ENCODE results near the gene SLC6A6. TPM values are rescaled to one million over a fixed set of nuclear protein-coding genes. Genes with fewer than 3 reads are reported as not detected.

SLC6A6 gene
- total and polyA plus RNA-seq, 2 experiments from 2014 or later, result 27.5 to 150 TPM

- no peaks in the 10 kb centered on the region for H3K79me2 ChIP-seq (replicated peaks; ENCODE audit: insufficient read depth)
- DNase-seq (ENCODE audit: low spot score) (no peak), ATAC-seq (no peak)
- no peak overlapping the region for H2AFZ ChIP-seq
- Mint-ChIP-seq H3K27me3 (ENCODE audit: insufficient read depth, low read depth, poor library complexity) (peaks cover 11% of the 10 kb centered on the region), H3K4me1 (peaks cover 7% of the 10 kb centered on the region), H3K36me3 (ENCODE audit: low read depth) (peaks cover 5% of the 10 kb centered on the region), H3K4me3 (no peak overlapping the region), H3K9me3 (peaks cover 4% of the 10 kb centered on the region), H3K27ac (no peak overlapping the region)
- no peak overlapping the region for H3K4me2 ChIP-seq
- H3K4me3 ChIP-seq, result no peak overlapping the region
- TF ChIP-seq ZNF114 (CRISPR knock-in tag; IDR thresholded peaks at IDR 0.05) (no peak), JUNB (IDR thresholded peaks at IDR 0.05; ENCODE audit: unreplicated experiment) (no peak), NANOG (IDR thresholded peaks at IDR 0.05; ENCODE audit: borderline replicate concordance) (no peak), CTCF (conservative IDR thresholded peaks at IDR 0.05; ENCODE audit: low read depth in 2 of 2) (no peak), EZH2phosphoT487 (IDR thresholded peaks at IDR 0.05; ENCODE audit: unreplicated experiment) (no peak), ZNF462 (CRISPR knock-in tag; IDR thresholded peaks at IDR 0.05) (no peak), ETS1 (IDR thresholded peaks at IDR 0.05) (no peak), POLR2AphosphoS5 (IDR thresholded peaks at IDR 0.05; ENCODE audit: low read depth) (no peak), STAT1 (IDR thresholded peaks at IDR 0.05; ENCODE audit: unreplicated experiment) (no peak), EZH2 (IDR thresholded peaks at IDR 0.05; ENCODE audit: low read depth, unreplicated experiment) (no peak), REST (IDR thresholded peaks at IDR 0.05; ENCODE audit: unreplicated experiment) (no peak), CREB1 (CRISPR knock-in tag; IDR thresholded peaks at IDR 0.05; ENCODE audit: low read depth) (no peak), ZNF331 (CRISPR knock-in tag; IDR thresholded peaks at IDR 0.05; ENCODE audit: low read depth) (no peak)
- no peak overlapping the region for H3K27ac ChIP-seq (ENCODE audit: low read depth)
- H3F3A ChIP-seq (replicated peaks; ENCODE audit: low read depth), result no peaks in the 10 kb centered on the region
- peaks cover 2% of the 10 kb centered on the region; the same call in 1 of the 2 replicates for H3K36me3 ChIP-seq (ENCODE audit: insufficient read depth)
- no peaks in the 10 kb centered on the region for H3K27me3 ChIP-seq (ENCODE audit: insufficient read depth)
- H3K9me2 ChIP-seq (ENCODE audit: insufficient read depth), result no peaks in the 10 kb centered on the region
- H4K20me1 ChIP-seq (replicated peaks; ENCODE audit: insufficient read depth), result no peaks in the 10 kb centered on the region
- H3K4me1 ChIP-seq (ENCODE audit: insufficient read depth), result peaks cover 4% of the 10 kb centered on the region; the same call in 1 of the 2 replicates
Measured at GRCh38 chr3:14507757-14508504, 105.5 kb downstream of the SLC6A6 start.

All from GM23338 (cell line).